ENCODE results near the gene SUSD3. TPM values are rescaled to one million over a fixed set of nuclear protein-coding genes. Genes with fewer than 3 reads are reported as not detected.

SUSD3 gene
- total and polyA plus RNA-seq, 2 of the 4 experiments (the other 2 are of a cell fraction): 0.54 to 1.5 TPM

DNA sequence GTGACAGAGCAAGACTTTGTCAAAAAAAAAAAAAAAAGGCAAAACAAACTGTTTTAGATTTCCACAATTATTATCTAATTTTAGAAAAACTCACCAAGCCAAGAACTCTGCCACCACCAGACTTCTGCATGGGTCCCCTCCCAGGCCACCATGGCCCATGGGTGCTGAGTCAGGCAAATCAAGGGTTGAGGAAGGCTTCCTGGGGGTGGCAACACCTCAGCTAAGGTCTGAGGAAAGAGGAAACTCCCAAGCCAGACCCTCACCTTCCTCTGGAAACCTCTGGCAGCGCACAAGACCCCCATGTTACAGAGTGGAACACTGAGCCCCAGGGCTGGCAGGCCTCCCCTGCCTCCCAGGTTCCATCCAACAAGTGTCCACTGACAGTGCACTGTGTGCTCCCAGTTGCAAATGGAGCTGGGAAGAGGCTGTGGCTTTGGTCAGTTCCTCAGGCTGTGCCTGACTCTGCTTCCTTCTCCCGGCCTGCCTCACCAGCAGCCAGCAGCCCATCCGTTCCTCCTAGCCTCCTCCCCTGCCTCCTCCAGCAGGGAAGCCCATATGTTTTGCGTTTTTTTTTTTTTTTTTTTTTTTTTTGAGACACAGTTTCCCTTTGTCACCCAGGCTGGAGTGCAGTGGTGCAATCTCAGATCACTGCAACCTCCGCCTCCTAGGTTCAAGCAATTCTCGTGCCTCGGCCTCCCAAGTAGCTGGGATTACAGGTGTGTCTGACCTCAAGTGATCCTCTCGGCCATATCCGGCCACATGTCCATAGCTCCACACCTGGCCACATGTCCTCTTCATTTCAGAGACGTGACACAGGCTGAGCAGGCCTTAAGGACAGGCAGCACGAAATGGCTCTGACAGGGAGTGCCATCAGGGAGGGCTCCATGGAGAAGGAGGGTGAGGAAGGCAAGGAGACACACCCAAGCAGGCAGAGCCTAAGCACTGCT, 3.5 kb upstream of the SUSD3 start:
- Histone ChIP-seq H3K4me2 (ENCODE audit: low read depth, low read length) (no peak overlapping the region), H2AK9ac (replicated peaks; ENCODE audit: low read depth, low read length, poor library complexity) (no peak overlapping the region), H2AFZ (replicated peaks; ENCODE audit: low read length, poor library complexity) (no peak overlapping the region), H3K79me1 (ENCODE audit: low read depth in 1 of 2, low read length in 2 of 2) (no peaks in the 10 kb centered on the region), H4K5ac (ENCODE audit: low read depth, low read length) (no peak overlapping the region), H2AK5ac (ENCODE audit: low read depth, low read length) (no peak overlapping the region), H2BK5ac (ENCODE audit: low read depth, low read length, poor library complexity, severe bottlenecking) (no peak overlapping the region), H3K27ac (ENCODE audit: insufficient read depth, low read length) (no peak overlapping the region), H2BK120ac (ENCODE audit: low read depth, low read length) (no peak overlapping the region), H4K20me1 (ENCODE audit: insufficient read depth, low read length) (no peaks in the 10 kb centered on the region), H4K91ac (ENCODE audit: insufficient read depth, low read depth, low read length) (no peak overlapping the region), H3K4me3 (ENCODE audit: insufficient read depth, low read depth, low read length) (no peak overlapping the region), H3K56ac (ENCODE audit: extremely low read depth, insufficient read depth, low read length) (no peak overlapping the region), H2BK20ac (ENCODE audit: low read depth, low read length) (no peak overlapping the region), H2BK15ac (ENCODE audit: low read depth, low read length) (no peak overlapping the region), H3K18ac (ENCODE audit: low read depth, low read length) (no peak overlapping the region), H3K27me3 (ENCODE audit: control insufficient read depth, insufficient read depth, low read length) (peaks cover 24% of the 10 kb centered on the region), H3K14ac (replicated peaks; ENCODE audit: low read depth, low read length) (no peak overlapping the region), H3K36me3 (ENCODE audit: control insufficient read depth, insufficient read depth, low read length) (no peaks in the 10 kb centered on the region), H3K9ac (ENCODE audit: low read depth, low read length) (no peak overlapping the region), H3K23ac (ENCODE audit: low read depth, low read length) (no peak overlapping the region), H3K4me1 (ENCODE audit: control insufficient read depth, insufficient read depth, low read length) (no peaks in the 10 kb centered on the region), H3K9me1 (ENCODE audit: insufficient read depth, low read length) (no peaks in the 10 kb centered on the region), H3K4ac (ENCODE audit: low read depth, low read length) (no peak overlapping the region), H3K9me3 (ENCODE audit: control insufficient read depth, insufficient read depth, low read length) (no peaks in the 10 kb centered on the region), H4K8ac (ENCODE audit: low read depth in 2 of 2, low read length in 2 of 2) (no peak overlapping the region)
- dilution Hi-C loops (cut with HindIII; ENCODE audit: low sequenced_read_pairs, unreplicated experiment) (no loop called here), in situ Hi-C loops (cut with MboI; ENCODE audit: low sequenced_read_pairs) (no loop called here), intact Hi-C loops (cut with micrococcal nuclease) (no loop called here)
- ChIA-PET POLR2A (ENCODE audit: unreplicated experiment) (interaction anchor here (0.6 kb wide), 1 partner anchor 10 kb away, joined by 5 read pairs; no protein-coding TSS in a partner anchor), CTCF (no interaction called here)
- BruUV-seq (replicated peaks): no TSS peak
- WGBS, 2 experiments (ENCODE audit: extremely low coverage in 2 of 2, insufficient read length in 1 of 2): 82% methylated on average over 4 of the region's 11 CpGs; no CpG with 5 or more reads in 1 of the 2 experiments
- ATAC-seq (ENCODE audit: low read depth) (no peak), DNase-seq (no peak)
- no peak for TF ChIP-seq CTCF (conservative IDR thresholded peaks at IDR 0.05; ENCODE audit: low read depth, low read length)
- TF ChIP-seq MAFK (IDR thresholded peaks at IDR 0.05; ENCODE audit: low read depth, low read length): no peak
- no peak for TF ChIP-seq FOS (IDR thresholded peaks at IDR 0.05; ENCODE audit: low read depth, low read length)
- no peak for TF ChIP-seq BHLHE40 (IDR thresholded peaks at IDR 0.05; ENCODE audit: low read depth, low read length)
- TF ChIP-seq SMC3 (IDR thresholded peaks at IDR 0.05; ENCODE audit: low read depth, low read length): no peak
- TF ChIP-seq RFX5 (IDR thresholded peaks at IDR 0.05; ENCODE audit: low read depth, low read length): no peak
- no peak for TF ChIP-seq NFE2L2 (IDR thresholded peaks at IDR 0.05; ENCODE audit: low read depth, low read length)
- no peak for TF ChIP-seq CEBPB (IDR thresholded peaks at IDR 0.05; ENCODE audit: low read depth, low read length)
- TF ChIP-seq, protein P1, sequence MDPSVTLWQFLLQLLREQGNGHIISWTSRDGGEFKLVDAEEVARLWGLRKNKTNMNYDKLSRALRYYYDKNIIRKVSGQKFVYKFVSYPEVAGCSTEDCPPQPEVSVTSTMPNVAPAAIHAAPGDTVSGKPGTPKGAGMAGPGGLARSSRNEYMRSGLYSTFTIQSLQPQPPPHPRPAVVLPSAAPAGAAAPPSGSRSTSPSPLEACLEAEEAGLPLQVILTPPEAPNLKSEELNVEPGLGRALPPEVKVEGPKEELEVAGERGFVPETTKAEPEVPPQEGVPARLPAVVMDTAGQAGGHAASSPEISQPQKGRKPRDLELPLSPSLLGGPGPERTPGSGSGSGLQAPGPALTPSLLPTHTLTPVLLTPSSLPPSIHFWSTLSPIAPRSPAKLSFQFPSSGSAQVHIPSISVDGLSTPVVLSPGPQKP (IDR thresholded peaks at IDR 0.05; ENCODE audit: borderline replicate concordance, low read depth, low read length): no peak
- TF ChIP-seq CHD1 (IDR thresholded peaks at IDR 0.05; ENCODE audit: low read depth, low read length): no peak
- TF ChIP-seq RCOR1 (IDR thresholded peaks at IDR 0.05; ENCODE audit: insufficient replicate concordance, low read length): no peak
- TF ChIP-seq, protein P2, sequence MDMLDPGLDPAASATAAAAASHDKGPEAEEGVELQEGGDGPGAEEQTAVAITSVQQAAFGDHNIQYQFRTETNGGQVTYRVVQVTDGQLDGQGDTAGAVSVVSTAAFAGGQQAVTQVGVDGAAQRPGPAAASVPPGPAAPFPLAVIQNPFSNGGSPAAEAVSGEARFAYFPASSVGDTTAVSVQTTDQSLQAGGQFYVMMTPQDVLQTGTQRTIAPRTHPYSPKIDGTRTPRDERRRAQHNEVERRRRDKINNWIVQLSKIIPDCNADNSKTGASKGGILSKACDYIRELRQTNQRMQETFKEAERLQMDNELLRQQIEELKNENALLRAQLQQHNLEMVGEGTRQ (IDR thresholded peaks at IDR 0.05; ENCODE audit: low read depth, low read length): no peak
- no peak for TF ChIP-seq POLR2A (IDR thresholded peaks at IDR 0.05; ENCODE audit: low read depth, low read length)
- no peak for TF ChIP-seq MXI1 (IDR thresholded peaks at IDR 0.05; ENCODE audit: borderline replicate concordance, low read depth, low read length)
